DOHH2 (cell line): ENCODE data around the gene NDC1.

Experiments used
- H3F3A ChIP-seq: fragments of 200-600 bp; sonication (generic), shearing (Covaris generic); 2 replicates; pipeline ENCODE4 v1.6.0; 2016; ENCODE audit warnings: antibody characterized with exemption, mild to moderate bottlenecking; ENCODE audit not compliant: control insufficient read depth, insufficient read depth
- H3K27ac ChIP-seq: fragments of 200-600 bp; sonication (generic); 2 replicates; pipeline ENCODE4 v1.5.1; 2014; ENCODE audit warnings: low read depth, mild to moderate bottlenecking, low read length, moderate library complexity
- H3K27me3 ChIP-seq: fragments of 200-600 bp; sonication (generic); 2 replicates; pipeline ENCODE4 v1.6.1; 2014; ENCODE audit warnings: mild to moderate bottlenecking, low read length, mixed read lengths; ENCODE audit not compliant: control insufficient read depth
- H3K36me3 ChIP-seq: fragments of 200-600 bp; sonication (generic); 2 replicates; pipeline ENCODE4 v1.6.1; 2014; ENCODE audit warnings: mild to moderate bottlenecking, low read length, moderate library complexity, mixed read lengths; ENCODE audit not compliant: control insufficient read depth
- H3K4me1 ChIP-seq: fragments of 200-600 bp; sonication (generic); 2 replicates; pipeline ENCODE4 v1.6.1; 2014; ENCODE audit warnings: mild to moderate bottlenecking, low read length, mixed read lengths; ENCODE audit not compliant: control insufficient read depth
- H3K4me2 ChIP-seq: fragments of 200-600 bp; sonication (generic); 2 replicates; pipeline ENCODE4 v1.6.0; 2014; ENCODE audit warnings: mild to moderate bottlenecking, low read length, moderate library complexity
- H3K4me3 ChIP-seq: fragments of 200-600 bp; sonication (generic); 2 replicates; pipeline ENCODE4 v1.5.1; 2014; ENCODE audit warnings: mild to moderate bottlenecking, low read length, mixed read lengths
- H3K79me2 ChIP-seq: fragments of 200-600 bp; sonication (generic); 2 replicates; pipeline ENCODE4 v1.6.1; 2014; ENCODE audit warnings: mild to moderate bottlenecking, low read length, mixed read lengths; ENCODE audit not compliant: control insufficient read depth
- H3K9me2 ChIP-seq: fragments of 200-600 bp; sonication (generic); replicated peaks from 2 replicates; pipeline ENCODE4 v1.6.1; 2014; ENCODE audit warnings: mild to moderate bottlenecking, low read length, mixed read lengths; ENCODE audit not compliant: control insufficient read depth
- H3K9me3 ChIP-seq: fragments of 200-600 bp; sonication (generic); 2 replicates; pipeline ENCODE4 v1.6.1; 2014; ENCODE audit warnings: antibody characterized with exemption, low read length, mixed read lengths; ENCODE audit not compliant: control insufficient read depth, insufficient read depth
- H4K20me1 ChIP-seq: fragments of 200-600 bp; sonication (generic); 2 replicates; pipeline ENCODE4 v1.6.0; 2014; ENCODE audit warnings: low read depth, mild to moderate bottlenecking, antibody characterized with exemption, low read length, moderate library complexity; ENCODE audit not compliant: control insufficient read depth, insufficient read depth
- CTCF ChIP-seq: fragments of 200-600 bp; sonication (generic); IDR thresholded peaks from one replicate; pipeline ENCODE4 v1.5.1; 2014; ENCODE audit warnings: antibody characterized with exemption, mild to moderate bottlenecking, low read depth, low read length; ENCODE audit not compliant: poor library complexity, severe bottlenecking
- EZH2phosphoT487 ChIP-seq: fragments of 200-600 bp; sonication (generic); IDR thresholded peaks from 2 replicates; pipeline ENCODE4 v1.6.1; 2017; ENCODE audit warnings: borderline replicate concordance, mild to moderate bottlenecking, antibody characterized with exemption, low read length, moderate library complexity, mixed read lengths

NDC1 gene

GRCh38 chr1:53752281-53752680 lies 85.8 kb downstream of the NDC1 start:
- Histone ChIP-seq H3K4me2 (no peak overlapping the region), H4K20me1 (no peaks in the 10 kb centered on the region; the same call in 1 of the 2 replicates), H3K27me3 (peaks cover 6% of the 10 kb centered on the region), H3F3A (no peaks in the 10 kb centered on the region), H3K36me3 (no peaks in the 10 kb centered on the region), H3K9me2 (no peaks in the 10 kb centered on the region), H3K4me3 (no peak overlapping the region), H3K27ac (no peak overlapping the region), H3K79me2 (no peaks in the 10 kb centered on the region), H3K9me3 (no peaks in the 10 kb centered on the region), H3K4me1 (no peaks in the 10 kb centered on the region)
- no peak for TF ChIP-seq EZH2phosphoT487
- TF ChIP-seq CTCF = no peak

- H3K27ac ChIP-seq = no peak overlapping the region
- no peaks in the 10 kb centered on the region for H3F3A ChIP-seq
- H3K9me2 ChIP-seq = no peaks in the 10 kb centered on the region
- H3K27me3 ChIP-seq = peaks cover 10% of the 10 kb centered on the region
- H3K4me1 ChIP-seq = no peaks in the 10 kb centered on the region
- H3K4me2 ChIP-seq = no peak overlapping the region
- no peaks in the 10 kb centered on the region for H4K20me1 ChIP-seq
- no peaks in the 10 kb centered on the region for H3K79me2 ChIP-seq
- H3K36me3 ChIP-seq = no peaks in the 10 kb centered on the region
- peaks cover 7% of the 10 kb centered on the region for H3K9me3 ChIP-seq
- no peak overlapping the region for H3K4me3 ChIP-seq
- no peak for TF ChIP-seq CTCF
- no peak for TF ChIP-seq EZH2phosphoT487
Measured at GRCh38 chr1:53747841-53748240, 90.3 kb downstream of the NDC1 start.

- no peak overlapping the region for H3K27ac ChIP-seq
- no peaks in the 10 kb centered on the region for H4K20me1 ChIP-seq
- peaks cover 7% of the 10 kb centered on the region for H3K4me1 ChIP-seq
- H3K79me2 ChIP-seq = no peaks in the 10 kb centered on the region
- H3F3A ChIP-seq = no peaks in the 10 kb centered on the region
- peaks cover 43% of the 10 kb centered on the region for H3K27me3 ChIP-seq
- H3K4me3 ChIP-seq = no peak overlapping the region
- H3K9me3 ChIP-seq = peaks cover 15% of the 10 kb centered on the region
- H3K9me2 ChIP-seq = no peaks in the 10 kb centered on the region
- no peak for TF ChIP-seq CTCF
- no peak for TF ChIP-seq EZH2phosphoT487
- H3K4me2 ChIP-seq = no peak overlapping the region
- no peaks in the 10 kb centered on the region for H3K36me3 ChIP-seq
Measured at GRCh38 chr1:53740621-53741105, 97.4 kb downstream of the NDC1 start.
